GM19043 (cell line): ENCODE measurements around the gene DIPK2B.

Experiments
- ATAC-seq: cut with Tn5 transposase; IDR thresholded peaks from one replicate; pipeline ENCODE4 v1.9.1; 2021; ENCODE audit warnings: low read depth; ENCODE audit not compliant: unreplicated experiment

The DIPK2B gene, protein sequence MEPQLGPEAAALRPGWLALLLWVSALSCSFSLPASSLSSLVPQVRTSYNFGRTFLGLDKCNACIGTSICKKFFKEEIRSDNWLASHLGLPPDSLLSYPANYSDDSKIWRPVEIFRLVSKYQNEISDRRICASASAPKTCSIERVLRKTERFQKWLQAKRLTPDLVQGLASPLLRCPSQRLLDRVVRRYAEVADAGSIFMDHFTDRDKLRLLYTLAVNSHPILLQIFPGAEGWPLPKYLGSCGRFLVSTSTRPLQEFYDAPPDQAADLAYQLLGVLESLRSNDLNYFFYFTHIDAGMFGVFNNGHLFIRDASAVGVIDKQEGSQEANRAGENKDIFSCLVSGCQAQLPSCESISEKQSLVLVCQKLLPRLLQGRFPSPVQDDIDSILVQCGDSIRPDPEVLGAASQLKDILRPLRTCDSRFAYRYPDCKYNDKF

DNA sequence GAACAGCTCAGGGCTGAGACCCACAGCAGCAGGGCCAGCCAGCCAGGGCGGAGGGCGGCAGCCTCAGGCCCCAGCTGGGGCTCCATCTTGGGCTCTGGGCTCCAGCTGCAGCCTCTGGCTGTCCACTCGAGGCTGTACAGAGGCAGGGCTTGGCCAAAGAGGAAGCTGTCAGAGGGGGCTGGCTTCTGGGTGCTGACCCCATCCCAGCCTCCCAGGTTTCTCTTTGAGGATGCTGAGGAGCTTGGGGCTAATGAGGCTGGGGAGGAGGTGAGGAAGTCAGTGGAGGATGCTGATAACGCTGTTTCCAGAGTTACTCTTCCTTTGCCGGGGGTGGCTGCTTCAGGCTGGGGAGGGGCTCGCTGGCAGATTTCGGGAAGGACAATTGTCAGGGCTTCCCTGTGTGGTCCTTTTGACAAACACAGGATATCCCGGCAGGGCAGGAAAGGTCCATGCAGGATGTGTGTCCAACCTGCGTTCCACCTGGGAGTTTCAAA, at the start of gene DIPK2B:
DIPK2B (minus strand) TSS at position 136 of the 494 bp plus-strand sequence; CDS start at position 86, 50 bp downstream.
- ATAC-seq = no peak

DNA sequence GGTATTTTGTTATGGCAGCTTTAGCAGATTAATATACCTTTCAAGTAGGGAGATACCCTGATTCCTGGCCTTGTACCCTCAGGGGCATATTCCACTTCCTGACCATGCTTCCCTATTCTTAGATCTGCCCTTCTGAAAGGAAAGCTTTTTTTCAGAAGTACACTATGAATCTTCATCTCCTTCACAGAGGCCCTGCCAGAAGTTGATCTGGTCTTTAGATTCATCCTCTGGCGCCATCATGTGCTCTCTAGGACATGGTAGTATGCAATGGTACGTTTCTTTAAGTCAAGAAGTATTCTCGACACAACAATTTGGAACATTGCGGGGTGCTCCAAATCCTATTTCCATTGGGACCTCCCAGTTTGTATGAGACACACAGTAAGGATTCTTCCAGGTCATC, 39.6 kb upstream of the DIPK2B start:
- ATAC-seq = no peak

DNA sequence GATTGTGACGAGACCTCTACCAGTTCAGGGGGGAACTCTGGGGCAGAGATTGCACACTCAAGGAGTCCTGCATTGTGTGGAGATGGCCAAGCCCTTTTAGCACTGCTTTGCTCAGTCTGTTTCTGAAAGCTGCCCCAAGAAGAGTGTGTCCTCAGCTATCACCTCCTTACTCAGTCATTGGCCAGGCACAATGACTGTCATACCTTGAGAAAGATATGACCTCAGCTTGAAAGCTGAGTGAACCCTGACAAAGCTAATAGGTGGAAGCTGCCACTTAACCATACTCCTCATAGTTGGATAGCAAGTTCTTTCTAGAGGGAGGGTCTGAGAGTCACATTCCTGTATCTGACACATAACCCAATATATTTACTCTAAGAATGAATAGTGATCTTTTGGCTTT, 37.8 kb upstream of the DIPK2B start:
- no peak for ATAC-seq

DNA sequence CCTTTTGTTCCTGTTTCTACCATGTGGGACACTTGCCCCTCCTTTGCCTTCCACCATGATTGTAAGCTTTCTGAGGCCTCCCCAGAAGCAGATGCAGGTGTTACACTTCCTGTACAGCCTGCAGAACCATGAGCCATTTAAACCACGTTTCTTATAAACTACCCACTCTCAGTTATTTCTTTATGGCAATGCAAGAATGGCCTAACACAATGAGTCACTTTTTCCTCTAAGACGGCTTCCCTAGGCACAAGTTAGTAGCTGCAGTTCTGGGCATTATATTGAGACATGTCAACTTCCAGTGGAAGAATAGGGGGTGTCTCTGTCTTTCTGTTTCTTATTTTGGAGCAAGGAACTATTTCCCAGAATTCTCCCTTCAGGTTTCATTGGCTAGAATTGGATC, 32.9 kb upstream of the DIPK2B start:
- no peak for ATAC-seq

DNA sequence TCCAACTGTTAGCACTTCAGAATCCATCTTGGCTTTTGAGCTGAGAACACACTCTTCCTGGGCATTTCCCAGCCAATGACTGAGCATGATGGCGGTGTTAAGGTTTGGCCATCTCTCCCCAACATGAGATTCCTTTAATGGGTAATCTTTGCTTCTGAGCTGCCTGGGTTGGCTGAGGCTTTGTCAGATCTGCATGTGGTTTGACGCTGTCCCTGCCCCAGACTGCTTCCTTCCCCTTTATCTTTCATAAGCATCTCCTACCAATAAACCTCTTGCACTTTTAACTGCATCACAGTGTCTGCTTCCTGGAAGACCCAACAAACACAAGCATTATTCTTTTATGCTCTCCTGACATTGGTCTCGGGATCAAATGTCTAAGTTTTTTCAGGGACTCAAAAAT, 31.5 kb upstream of the DIPK2B start:
- no peak for ATAC-seq

DNA sequence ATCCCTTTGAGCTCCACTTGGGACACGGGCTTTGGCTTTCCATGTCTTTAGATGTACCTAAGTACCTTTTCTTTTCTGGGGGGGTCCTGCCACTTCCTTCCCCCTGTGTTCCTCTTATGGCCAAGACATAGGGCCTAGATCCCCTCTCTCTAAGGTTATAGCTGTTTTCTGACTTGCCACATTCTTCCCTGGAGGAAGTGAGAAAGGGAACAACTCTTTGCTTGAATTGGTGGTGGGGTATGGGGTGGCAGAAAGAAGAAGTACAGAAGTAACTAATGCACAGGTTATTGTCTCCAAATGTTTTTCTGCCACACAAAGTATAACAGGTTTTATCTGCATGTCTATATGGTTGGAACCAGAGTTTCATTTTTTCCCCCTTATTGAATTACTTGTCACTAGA, 29.7 kb upstream of the DIPK2B start:
- ATAC-seq = no peak

DNA sequence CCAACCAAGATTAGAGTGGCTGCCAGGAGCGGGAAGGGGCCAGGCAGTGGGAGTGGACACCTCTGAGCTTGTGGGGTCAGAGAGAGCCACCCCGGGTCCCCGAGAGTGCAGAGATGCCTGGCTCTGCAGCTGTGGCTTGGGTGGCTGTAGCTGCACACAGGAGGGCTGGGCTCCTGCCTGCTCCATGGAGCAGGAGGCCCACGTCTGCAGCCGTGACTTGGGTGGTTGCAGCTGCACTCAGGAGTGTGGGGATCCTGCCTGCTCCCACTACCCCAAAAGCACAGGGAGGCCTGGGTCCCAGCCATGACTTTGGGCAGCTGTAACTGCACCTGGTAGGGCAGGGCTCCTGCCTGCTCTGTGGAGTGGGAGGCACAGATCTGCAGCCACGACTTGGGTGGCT, 28.7 kb upstream of the DIPK2B start:
- ATAC-seq = no peak

DNA sequence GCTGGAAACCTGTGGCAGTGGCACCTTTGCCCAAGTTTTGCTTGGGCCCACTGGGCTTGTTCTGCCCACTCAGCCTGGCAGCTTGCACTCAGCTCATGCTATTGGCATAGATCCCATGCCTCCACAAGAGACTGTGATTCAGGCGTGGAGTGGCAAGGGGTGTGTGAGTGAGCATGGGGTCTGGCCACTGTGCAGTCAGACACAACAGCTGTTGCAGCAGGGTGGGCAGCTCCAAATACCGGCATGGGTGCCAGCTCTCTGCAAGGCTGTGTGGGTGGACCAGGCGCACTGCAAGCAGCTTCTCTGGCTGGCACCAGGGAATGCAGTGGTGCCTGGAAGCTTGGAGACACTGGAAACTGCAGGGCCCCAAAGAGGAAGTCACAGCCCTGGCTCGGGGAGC, 27.4 kb upstream of the DIPK2B start:
- ATAC-seq = no peak

DNA sequence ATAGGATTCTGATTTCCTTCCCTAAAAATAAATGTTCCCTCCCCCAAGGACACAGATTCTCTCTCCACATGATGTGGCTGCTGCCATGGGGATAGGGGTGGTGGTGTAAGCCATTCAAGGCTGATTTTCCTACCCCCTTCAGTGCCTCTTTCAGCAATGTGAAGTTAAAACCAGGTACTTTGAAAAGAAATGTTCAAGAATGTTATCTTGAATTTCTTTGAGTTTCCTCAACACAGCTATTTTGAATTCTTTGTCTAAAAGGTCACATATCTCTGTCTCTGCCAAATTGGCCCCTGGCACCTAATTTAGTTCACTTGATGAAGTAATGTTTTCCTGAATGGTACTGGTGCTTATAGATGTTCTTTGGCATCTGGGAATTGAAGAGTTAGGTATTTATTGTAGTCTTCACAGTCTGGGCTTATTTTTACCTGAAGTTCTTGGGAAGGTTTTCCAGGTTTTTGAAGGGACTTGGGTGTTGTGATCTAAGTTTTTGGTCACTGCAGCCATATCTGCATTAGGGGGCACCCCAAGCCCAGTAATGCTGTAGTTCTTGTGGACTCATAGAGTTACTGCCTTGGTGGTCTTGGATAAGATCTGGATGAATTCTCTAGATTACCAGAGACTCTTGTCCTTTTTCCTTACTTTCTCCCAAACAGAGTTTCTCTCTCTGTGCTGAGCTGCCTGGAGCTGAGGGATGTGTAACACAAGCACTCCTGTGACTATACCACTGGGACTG, 7.6 kb upstream of the DIPK2B start:
- ATAC-seq = no peak

DNA sequence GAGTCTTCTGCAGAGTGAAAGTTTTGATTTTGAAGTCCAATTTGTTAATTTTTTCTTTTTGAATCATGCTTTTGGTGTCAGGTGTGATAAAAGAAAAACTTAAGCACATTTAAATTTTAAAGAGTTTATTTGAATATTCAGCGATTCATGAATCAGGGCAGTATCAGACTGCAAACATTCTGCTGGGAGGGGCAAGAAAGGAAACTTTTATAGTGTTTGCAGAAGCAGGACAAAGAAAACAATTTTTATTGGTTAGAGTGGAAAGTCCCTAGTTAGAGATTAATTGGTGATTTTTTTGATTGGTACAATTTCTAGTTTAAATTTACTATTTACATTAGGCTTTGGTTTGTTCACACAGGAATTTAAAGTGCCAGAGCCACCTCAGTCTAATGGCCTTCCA, 1.5 kb upstream of the DIPK2B start:
- no peak for ATAC-seq

DNA sequence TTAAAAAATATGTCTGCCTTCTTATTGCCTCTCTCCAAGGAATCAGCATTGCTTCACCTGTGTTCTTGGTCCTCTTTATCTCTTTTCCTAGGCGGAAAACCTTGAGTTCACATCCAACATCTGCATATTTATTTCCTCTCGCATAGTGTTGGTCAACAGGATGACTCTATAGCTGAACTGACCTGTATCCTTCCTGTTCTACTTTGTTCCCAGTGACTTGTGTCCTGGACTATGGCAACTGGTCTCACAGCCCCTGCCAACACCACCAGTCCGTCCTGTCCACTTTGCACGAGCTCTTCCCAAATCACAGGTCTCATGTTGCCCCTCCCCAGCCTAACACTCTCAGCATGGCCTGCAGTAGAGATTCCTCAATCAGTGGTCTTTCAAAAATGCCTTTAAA, 2.0 kb downstream of the DIPK2B start:
- no peak for ATAC-seq

DNA sequence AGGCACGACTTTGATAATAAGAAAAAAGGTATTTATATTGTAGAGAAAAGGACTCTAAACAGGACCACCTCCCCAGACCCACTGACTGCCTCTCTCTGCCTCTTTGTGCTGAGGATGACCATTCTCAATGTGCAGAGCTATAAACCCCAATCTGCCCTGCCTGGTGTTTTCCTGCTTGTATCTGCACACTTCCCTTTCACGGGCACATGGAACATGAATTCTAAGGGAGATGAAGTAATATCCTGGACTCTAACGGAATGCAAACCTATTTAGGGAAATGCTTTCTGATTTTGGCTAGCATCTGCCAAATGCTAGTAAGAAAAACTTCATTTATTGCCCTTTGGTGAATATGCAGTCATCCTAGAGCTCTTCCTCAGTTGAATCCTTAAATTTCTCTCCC, 2.4 kb downstream of the DIPK2B start:
- no peak for ATAC-seq

DNA sequence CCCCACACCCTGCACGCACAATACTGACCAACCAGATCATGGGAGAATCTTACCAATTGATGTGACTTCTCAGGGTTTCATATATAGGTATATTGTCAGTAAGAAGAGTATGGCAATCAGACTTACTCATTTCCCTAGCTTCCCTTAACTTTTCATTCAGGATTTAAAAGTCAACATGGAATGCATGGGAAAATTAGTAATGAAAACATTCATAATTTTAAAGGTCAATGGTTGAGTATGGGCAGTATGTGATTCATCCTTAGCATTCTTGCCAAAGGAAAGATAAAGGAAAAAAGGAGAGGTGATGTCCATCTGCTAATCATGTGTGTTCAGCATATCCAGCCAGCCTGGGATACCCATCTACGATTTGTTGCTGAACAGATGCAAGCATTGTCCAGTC, 4.0 kb downstream of the DIPK2B start:
- no peak for ATAC-seq

DNA sequence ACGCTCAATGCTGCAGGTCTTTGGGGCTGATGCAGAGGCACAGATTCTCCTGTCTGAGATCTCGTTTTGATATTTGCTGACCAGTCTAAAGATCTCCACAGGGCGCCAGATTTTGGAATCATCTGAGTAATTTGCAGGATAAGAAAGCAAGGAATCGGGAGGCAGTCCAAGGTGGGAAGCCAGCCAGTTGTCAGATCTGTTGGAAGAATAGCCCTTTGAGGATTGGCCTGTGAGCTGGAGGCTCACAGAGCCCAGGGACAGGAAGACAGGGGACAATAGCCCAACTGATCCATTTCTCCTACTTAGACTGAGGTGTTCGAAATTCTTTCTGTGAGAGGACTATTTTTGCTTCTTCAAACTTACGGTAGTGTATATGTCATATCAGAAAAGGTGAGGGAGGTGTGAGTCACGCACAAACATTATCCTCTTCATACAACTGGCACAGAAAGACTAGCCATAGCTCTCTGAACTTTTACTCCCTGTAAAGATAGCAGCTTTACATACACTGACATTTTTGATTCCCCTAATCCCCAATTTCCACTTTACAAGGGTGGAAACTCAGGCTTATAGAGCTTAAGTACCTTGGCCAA, 8.8 kb downstream of the DIPK2B start:
- no peak for ATAC-seq

DNA sequence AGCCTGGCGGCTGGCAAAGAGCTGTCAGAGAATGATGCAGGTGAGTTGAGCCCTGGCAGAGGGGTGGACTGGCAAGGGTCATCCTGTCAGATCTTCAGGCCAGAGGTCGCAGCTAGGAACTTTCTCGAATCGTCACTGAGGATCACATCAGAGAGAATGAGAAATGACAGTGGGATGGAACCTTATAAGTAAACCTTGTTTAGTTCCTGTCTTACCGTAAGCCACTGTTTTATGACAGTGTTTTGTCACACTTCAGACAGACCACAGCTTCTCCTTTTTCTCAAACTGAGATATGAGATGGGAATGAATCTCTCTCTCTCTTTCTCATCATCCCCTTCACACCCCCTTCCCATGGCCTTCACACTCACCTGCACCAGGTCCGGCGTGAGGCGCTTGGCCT, 9.3 kb downstream of the DIPK2B start:
- no peak for ATAC-seq

DNA sequence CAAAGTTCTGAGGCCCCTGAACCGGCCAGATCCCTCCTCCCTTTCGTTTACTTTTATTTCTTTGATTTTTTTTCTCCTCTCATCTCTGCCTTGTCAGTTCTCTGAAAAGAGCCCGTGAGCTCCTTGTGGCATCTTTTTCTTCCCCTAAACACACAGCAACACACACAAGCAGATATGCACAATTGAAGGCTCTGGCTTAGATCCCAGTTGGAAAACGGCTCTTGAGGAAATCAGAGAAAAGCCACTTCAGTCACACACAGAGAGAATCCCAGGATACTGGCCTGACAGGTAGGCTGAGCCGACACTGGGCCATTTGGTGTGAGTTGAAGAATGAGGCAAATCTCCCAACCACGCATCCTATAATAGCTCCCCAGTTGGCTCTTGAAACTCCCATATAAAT, 12.9 kb downstream of the DIPK2B start:
- no peak for ATAC-seq

DNA sequence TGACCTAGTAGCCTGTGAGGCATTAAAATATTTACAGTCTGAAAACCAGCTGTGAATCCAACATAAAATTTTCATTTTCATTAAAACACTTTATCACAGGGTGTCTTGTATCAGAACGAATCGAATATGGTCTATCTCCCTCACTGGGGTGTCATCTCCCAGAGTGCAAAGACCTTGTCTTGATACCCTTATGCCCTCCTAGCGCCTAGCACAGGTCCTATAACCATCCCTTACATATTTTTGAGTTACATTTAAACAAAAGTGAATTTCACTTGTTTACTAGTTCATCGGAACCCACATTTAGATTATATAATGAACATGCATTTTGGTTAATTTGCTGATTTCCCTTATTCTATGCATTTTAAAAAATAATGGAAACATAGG, 14.0 kb downstream of the DIPK2B start:
- ATAC-seq = peak; percentile 21

DNA sequence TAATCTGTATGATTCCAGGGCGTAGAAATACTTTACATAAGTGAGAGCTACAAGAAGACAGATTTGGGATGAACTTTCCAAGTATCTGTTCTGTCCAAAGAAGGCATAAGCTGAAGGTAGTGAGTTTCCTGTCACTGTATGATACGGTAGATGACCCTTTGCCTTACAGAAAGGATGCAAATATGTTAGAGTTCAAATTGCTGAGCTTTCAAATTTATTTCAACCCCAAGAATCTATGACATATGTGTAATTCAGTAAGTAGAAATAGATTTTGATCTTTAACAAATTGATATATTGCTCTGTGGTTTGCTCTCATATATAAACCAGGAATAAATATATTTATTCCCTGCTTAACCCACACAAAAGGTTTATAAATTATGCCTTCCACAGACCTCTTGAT, 16.5 kb downstream of the DIPK2B start:
- no peak for ATAC-seq

DNA sequence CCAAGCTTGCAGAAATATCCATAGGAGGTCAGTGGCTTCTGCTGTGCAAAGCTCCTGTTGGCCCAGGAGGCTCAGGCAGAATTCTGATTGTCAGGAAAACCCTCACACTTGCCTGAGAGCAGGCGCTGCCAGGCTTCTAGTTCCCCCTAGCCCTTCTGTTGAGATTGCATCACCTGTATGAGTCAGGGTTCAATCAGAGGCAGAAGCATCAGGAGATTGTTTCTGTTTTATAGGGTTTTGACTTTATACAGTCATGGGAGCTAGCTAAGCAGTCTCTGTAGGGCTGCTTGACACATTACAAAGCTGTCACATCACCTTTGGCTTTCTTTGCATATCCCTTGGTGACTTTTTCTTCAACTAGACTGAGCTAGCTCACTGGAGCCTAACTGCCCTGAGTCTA, 27.8 kb downstream of the DIPK2B start:
- ATAC-seq = no peak

DNA sequence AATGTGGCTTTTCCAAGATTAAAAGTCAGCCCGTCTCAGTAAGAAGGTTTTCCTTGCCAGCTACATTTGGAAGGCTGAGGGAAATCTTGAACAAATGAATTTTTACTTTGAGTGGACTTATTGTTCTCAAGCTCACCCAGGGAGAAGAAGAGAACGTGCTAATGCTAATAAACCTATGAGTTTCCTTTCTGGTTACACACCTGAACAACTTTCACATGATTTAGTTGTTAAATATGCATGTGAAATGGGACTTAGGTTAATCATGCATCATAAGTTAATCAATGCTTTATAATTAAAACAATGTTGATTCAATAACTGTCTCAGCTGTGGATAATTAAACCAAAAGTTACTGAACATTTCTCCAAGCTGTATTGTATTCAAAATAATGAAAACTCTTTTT, 33.9 kb downstream of the DIPK2B start:
- no peak for ATAC-seq

DNA sequence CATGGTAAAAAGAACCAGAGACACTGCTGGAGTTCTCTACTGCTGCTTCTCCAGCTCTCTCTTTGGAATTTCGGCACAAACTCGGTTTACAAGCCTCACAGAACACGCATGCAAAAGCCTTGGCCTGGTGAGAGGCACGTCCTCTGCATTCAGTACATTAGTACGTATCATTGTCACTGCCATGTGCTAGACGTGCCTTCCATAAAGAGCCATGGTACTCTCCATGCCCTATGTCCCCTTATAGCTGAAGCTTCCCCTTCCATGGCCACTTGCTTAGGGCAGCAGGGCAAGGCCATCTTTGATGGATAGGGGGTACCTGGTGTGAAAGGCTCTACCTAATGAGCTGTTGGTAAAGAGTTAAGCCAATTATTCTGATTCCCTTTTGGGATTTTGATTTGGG, 35.0 kb downstream of the DIPK2B start:
- ATAC-seq = no peak

DNA sequence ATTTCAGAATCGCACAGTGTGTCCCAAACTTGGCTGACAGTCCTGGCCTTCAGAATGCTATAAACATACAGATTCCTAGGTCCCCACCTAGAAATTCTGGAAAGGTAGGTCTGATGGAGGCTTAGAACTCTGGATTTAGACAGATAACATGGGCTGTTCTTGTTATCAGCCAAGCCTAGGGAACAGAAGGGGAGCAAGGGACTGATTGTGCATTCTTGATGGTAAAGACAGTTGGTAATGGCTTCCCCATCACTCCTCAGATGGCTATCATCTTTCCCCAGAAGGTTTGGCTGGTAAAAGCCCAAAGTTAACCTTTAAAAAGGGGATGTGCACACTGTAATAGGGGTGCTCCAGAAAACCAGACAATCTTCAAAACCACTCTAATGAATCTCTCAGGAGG, 35.7 kb downstream of the DIPK2B start:
- ATAC-seq = no peak
